Measurements from ENCODE around the gene HOXC5.

DNA sequence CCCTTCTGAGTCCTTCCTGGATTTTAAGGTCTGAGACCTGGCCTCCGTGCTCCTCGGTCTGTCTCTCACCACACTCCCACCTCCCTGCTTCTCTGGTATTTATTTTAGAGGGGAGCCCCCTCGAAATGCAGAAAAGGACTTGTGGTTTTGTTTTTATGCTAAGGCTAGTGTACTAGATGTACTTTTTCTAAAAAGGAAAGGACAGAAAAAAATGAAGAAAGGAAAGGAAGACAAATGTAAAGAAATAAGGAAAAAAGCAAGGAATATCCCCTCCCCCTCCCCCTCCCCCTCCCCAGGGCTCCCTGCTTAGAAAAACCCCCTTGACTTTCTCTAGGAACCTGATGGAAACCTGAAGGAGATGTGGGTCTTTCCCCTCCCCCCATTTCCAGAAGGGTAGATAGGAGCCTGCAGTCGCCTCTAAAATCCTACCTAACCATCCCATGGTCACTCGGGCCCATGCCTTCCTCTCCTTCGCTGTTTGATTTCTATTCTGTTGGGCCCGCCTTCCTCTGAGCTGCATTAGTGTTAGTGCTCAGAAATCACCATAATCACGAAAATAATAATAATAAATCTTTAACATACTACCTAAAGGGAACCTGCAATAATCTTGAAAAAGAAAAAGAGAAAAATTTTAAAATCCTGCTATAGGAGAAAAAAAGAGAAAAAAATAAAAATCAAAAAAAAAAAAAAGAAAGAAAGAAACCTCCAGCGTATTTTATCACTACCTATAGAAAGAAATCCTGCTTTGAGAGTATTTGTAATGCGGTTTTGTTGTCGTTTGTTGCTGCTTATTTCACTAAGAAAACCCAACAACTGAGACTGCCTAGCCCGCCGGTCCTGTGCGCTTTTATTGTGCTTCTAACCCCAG is 21.0 kb upstream of the HOXC5 start:
- TF ChIP-seq, protein P1, sequence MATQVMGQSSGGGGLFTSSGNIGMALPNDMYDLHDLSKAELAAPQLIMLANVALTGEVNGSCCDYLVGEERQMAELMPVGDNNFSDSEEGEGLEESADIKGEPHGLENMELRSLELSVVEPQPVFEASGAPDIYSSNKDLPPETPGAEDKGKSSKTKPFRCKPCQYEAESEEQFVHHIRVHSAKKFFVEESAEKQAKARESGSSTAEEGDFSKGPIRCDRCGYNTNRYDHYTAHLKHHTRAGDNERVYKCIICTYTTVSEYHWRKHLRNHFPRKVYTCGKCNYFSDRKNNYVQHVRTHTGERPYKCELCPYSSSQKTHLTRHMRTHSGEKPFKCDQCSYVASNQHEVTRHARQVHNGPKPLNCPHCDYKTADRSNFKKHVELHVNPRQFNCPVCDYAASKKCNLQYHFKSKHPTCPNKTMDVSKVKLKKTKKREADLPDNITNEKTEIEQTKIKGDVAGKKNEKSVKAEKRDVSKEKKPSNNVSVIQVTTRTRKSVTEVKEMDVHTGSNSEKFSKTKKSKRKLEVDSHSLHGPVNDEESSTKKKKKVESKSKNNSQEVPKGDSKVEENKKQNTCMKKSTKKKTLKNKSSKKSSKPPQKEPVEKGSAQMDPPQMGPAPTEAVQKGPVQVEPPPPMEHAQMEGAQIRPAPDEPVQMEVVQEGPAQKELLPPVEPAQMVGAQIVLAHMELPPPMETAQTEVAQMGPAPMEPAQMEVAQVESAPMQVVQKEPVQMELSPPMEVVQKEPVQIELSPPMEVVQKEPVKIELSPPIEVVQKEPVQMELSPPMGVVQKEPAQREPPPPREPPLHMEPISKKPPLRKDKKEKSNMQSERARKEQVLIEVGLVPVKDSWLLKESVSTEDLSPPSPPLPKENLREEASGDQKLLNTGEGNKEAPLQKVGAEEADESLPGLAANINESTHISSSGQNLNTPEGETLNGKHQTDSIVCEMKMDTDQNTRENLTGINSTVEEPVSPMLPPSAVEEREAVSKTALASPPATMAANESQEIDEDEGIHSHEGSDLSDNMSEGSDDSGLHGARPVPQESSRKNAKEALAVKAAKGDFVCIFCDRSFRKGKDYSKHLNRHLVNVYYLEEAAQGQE (IDR thresholded peaks at IDR 0.05) = no peak
- TF ChIP-seq, protein P2, sequence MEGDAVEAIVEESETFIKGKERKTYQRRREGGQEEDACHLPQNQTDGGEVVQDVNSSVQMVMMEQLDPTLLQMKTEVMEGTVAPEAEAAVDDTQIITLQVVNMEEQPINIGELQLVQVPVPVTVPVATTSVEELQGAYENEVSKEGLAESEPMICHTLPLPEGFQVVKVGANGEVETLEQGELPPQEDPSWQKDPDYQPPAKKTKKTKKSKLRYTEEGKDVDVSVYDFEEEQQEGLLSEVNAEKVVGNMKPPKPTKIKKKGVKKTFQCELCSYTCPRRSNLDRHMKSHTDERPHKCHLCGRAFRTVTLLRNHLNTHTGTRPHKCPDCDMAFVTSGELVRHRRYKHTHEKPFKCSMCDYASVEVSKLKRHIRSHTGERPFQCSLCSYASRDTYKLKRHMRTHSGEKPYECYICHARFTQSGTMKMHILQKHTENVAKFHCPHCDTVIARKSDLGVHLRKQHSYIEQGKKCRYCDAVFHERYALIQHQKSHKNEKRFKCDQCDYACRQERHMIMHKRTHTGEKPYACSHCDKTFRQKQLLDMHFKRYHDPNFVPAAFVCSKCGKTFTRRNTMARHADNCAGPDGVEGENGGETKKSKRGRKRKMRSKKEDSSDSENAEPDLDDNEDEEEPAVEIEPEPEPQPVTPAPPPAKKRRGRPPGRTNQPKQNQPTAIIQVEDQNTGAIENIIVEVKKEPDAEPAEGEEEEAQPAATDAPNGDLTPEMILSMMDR (IDR thresholded peaks at IDR 0.05; ENCODE audit: low read depth, low read length, missing input control) = no peak
- TF ChIP-seq JUND (IDR thresholded peaks at IDR 0.05) (no peak), SP1 (IDR thresholded peaks at IDR 0.05) (no peak), GABPA (IDR thresholded peaks at IDR 0.05 in 1 of 2, conservative IDR thresholded peaks at IDR 0.05 in 1 of 2) (no peak)
- TF ChIP-seq, protein P3, sequence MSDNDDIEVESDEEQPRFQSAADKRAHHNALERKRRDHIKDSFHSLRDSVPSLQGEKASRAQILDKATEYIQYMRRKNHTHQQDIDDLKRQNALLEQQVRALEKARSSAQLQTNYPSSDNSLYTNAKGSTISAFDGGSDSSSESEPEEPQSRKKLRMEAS (IDR thresholded peaks at IDR 0.05) = no peak
- TF ChIP-seq, protein P4, sequence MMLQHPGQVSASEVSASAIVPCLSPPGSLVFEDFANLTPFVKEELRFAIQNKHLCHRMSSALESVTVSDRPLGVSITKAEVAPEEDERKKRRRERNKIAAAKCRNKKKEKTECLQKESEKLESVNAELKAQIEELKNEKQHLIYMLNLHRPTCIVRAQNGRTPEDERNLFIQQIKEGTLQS (IDR thresholded peaks at IDR 0.05) = no peak

Data from liver (tissue), 3 donors.